Measurements from ENCODE around the gene BNIP5.

The BNIP5 gene, protein sequence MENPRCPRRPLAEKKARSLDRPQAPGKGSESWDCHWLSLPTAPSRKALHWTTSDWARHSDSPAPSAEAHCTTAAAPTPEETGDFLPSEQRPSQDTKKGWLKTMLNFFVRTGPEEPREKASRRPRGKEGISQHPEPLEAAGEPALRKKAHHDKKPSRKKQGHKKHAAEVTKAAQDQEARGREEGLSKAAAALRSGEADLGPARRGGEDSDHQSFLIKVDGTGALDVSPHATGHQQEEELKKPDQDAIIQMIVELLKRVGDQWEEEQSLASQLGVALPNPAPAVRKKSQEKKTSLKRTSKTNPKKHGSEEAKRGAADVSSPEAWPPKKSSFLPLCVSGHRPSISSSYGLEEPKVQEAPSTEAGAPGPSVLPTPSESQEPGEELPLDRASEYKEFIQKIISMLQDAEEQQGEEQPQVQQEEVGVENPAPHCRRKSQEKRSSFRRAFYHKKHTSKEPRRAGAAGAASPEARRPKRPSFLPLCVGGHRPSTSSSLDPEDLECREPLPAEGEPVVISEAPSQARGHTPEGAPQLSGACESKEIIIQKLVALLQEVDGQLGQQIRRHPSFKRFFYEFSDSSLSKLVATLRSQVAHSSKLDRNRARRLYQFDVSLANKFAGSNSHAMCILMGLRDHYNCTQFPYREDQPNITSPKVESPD

DNA sequence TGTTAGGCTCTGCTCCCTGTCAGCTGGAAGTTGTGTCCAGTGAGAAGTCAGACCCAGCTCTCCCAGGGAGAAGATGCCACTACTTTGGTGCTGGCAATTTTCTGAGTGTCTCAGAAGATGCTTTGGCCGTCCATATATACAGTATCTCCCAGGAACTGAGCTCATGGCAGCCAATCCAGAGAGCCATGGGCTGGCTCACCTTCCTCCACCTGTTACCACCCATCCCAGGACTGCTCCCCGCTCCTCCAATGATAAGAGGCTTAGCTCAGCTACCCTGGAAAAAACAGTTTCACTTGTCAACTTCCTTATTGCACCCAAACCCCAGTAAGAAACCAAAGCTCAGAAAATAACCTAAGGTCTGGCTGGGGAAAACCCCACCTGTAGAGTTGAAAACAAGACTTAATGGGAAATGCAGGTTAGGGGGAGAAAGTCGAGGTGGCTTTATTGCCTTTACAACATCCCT lies at the start of gene BNIP5:
Gene BNIP5, minus strand, starts transcription at position 110 of the 463 bp plus-strand sequence. CDS start 6,198 bp downstream, outside the sequence.
- no peak for DNase-seq (ENCODE audit: low read depth in 1 of 2, low spot score in 1 of 2)

DNA sequence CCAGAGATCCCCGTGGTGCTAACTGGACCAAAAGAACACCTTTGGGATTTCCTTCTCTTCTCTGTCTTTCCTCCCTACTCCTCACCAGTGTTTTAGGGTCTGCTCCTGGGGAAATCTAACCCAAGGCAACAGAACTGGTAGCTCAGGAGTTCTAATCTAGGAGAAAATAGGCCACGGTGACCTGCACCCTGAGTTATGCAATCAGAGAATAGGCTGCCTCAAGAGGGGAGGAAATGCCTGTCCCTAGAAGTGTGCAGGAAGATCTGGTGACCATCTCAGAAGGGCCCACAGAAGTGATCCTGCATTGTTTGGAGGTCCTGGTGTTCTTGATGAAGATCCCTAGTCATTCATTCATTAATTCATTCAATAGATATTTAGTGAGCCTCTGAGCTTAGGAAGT lies 47.4 kb upstream of the BNIP5 start:
- no peak for DNase-seq (ENCODE audit: low read depth in 1 of 2, low spot score in 1 of 2)

DNA sequence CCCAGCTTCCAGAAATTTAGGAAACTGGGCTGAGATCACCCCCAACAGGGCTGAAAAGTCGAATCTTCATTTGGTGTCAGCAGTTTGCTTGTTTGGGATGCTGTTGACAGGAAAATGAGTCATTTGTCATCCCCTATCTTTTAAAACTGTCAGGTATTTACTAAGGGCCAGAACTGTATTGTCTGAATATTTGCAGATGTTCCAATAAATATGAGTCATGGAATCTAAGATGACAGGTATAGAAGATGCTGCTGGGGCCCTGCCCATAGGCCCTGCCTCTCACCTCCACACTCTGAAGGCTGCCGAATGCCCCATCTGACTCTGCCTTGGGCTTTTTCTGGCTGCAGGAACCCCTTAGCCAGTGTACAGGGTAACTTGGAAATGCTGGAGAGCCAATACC lies 46.9 kb upstream of the BNIP5 start:
- no peak for DNase-seq (ENCODE audit: low read depth in 1 of 2, low spot score in 1 of 2)

DNA sequence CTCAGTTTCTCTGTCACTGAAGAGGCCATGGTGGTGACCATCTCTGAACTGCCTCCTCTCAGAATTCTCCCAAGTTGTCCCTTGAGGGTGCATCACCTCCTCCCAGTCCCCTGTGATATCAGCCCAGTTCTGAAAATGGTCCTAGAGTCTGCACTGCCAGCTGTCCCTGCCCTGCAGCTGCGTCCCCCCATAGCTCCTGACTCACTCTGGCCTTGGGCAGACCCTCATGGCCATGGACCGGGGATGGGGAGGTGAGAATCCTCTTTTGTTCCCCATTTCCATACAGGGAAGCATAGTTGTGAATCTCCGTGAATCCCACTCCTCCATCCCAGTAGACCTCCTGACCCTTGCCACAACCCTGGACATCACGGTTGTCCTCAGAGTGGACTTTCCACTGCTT lies 46.3 kb upstream of the BNIP5 start:
- DNase-seq (ENCODE audit: low read depth in 1 of 2, low spot score in 1 of 2), result no peak

DNA sequence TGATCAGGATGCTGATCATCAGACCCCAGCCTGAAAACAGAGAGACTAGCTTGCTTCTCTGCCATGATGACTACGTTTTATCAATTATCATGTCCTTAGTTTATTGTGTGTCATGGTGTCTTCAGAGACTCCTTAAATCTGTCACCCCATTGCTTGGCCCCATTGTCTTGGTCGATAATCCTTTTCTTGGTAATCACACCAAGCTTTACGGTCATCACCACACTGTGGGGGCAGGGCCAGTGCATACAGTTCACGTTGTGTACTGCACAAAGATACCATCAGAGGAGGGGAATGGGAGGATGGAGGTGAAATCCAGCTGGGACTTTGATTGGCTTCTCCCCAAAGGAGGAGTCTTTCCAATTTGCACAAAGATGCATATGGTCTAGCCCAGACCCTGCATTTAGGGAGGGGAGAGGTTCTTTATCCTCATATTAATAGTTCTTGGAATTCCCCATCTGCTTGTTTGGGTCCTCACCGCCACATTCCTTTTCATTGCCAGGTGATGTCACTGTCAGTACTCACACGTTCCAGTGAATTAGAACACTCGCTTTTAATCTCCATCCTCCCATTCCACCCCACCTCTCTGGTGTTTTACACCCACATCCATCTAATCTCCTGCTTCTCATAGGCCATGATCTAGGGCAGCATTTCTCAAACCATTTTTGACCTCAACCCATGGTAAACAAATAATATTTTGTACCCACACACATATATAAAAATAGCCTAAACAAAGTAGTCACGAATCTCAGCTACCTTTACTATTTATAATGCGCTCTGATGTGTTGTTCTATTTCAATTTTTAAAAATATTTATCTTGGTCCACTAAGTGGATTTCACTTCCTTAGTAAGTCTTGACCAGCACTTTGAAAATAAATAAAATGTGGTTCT lies 45.1 kb upstream of the BNIP5 start:
- no peak for DNase-seq (ENCODE audit: low read depth in 1 of 2, low spot score in 1 of 2)

DNA sequence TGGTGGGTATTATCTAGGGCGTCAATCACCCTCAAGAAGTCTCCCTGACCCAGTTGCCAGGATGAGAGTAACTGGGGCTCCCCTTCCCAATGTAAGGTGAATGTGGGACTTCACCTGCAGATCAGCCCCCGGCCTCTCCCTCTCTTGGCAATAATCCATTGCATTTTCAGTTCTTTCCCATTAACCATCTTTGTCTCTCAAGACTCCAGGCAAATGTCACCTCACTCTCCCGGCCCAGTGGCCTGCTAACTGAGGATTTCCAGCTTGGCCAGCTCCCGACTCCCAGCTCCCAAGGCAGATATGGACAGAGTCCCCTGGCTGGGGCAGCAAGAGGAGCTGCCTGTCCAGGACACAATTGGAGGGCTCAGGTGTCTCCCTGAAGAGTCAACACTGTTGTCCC lies 43.5 kb upstream of the BNIP5 start:
- DNase-seq (ENCODE audit: low read depth in 1 of 2, low spot score in 1 of 2), result no peak

DNA sequence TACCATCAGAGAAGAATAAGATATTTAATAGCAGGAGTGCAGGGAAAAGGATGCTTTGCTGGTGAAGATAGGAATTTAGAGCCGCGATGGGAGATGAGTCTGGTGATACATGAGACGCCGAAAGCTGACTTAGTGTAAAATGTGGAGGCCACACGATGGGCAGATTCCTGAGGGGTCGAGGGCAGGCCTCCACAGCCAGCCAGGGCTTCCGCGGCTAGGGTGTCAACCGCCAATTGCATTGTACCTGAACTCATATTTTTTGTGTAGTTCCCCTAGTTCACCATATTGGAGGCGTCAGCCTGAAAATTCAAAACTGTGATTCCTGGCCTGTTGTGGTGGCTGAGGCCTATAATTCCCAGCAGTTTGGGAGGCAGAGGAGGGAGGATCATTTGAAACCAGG lies 42.2 kb upstream of the BNIP5 start:
- no peak for DNase-seq (ENCODE audit: low read depth in 1 of 2, low spot score in 1 of 2)

DNA sequence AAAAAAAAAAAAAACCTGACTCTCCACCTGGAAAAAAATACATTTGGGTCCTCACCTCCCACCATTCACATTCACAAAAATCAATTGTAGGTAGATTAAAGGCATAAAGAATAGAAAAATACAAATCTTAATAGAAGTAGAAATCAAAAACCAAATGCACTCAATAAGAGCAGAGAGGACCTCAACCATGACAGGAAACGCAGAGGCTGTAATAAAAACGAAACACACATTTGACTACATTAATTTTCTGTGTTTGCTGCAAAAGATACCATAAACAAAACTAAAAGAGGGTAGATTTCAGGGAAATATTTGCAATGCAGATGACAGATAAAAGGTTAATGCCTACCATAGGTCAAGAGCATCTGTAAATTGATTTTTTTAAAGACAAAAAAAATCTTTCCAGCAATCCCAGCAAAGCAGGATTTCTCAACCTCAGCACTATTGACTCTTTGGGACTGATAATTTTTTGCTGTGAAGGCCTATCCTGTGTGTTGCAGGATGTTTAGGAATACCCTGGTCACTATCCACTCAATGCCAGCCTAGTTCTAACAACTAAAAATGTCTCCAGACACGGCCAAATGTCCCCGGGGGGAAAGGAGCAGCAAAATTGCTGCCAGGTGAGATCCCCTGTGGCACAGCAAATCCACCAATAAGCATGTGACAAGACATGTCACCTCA lies 41.7 kb upstream of the BNIP5 start:
- no peak for DNase-seq (ENCODE audit: low read depth in 1 of 2, low spot score in 1 of 2)

DNA sequence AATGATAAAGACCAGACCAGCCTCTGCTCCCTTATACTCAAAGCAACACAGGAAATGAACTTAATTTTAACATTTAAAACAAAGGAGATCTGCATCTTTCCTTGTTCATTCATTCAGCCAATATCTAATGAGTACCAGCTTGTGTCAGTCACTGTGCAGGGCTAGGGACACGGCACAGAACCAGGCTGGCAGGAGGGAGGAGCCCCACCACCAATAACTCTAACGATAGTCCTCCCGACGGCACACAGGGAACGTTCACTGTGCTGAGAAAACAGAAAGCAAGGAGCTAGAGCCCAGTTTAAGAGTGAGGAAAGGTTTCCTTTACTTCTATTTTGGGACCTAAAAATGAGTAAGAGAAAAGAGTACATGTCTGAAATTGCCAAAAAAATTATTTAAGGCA lies 40.9 kb upstream of the BNIP5 start:
- DNase-seq (ENCODE audit: low read depth in 1 of 2, low spot score in 1 of 2), result no peak

DNA sequence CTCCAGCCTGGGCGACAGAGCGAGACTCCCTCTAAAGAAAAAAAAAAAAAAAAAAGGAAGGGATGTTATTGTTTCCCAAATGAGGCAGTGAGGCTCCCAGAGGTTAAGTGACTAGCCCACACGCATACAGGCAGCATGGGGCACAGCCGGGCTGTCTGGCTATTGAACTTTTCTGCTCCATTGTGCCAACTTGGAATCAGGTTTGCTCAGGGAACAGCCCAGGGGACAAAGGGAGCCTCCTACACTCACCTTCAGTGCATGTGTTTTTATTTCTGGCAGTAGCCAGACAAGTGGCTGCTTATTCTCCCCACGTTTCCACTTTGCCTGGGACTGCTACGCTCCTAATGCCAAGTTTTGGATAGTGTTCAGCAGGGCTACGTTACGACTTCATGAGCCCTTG lies 40.1 kb upstream of the BNIP5 start:
- no peak for DNase-seq (ENCODE audit: low read depth in 1 of 2, low spot score in 1 of 2)

DNA sequence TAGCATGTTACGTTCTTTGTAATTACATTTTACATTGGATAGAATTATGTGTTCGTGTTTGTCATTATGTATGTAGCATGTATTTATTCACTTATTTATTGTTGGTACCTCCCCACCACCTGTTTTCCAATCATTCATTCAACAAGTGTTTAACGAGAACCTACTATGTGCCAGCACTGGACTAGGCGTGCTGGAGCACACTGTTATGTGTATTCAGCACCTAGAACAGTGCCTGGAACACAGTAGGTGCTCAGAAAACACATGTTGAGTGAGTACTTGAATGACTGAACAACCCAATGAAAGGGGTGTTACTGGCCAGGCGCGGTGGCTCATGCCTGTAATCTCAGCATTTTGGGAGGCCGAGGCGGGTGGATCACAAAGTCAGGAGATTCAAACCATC lies 39.5 kb upstream of the BNIP5 start:
- DNase-seq (ENCODE audit: low read depth in 1 of 2, low spot score in 1 of 2), result no peak

DNA sequence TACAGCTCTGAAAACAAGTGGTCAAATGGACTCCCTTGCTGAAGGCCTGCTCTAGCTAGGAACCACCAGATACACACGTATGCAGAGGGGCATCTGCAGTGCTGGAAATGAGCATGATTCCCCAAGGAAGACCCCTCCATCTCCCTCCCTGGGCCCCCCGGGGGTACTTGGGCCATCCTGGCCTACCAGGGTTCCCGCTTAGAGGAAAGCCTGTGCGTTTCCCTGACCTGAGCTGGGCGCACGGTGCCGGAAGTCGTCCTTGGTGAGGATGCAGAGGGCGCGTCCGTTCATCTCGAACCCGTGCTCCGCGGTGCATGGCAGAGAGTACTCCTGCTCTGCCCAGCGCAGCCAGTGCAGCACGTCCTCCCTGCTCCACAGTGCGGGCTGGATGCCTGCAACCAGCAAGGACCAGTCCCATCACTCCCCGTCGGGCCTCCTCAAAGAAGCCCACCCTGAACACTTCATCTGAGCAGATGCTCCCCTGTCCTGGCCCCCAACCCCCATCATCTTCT lies 39.0 kb upstream of the BNIP5 start:
- DNase-seq (ENCODE audit: low read depth in 1 of 2, low spot score in 1 of 2), result no peak

DNA sequence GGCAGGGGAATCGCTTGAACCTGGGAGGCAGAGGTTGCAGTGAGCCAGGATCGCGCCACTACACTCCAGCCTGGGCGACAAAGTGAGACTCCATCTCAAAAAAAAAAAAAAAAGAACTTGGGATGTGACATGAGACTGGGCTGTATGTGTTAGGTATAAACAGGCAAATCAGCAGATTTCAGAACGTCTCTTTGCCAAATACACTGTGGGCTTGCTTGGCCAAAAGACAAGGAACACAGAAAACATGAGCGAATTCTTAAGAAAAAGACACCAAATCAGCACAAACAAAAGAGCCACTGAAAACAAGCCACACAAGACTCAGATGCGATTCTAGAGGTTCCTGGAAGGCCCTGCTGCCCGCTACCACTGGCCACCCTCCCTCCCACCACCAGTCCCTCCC lies 38.3 kb upstream of the BNIP5 start:
- no peak for DNase-seq (ENCODE audit: low read depth in 1 of 2, low spot score in 1 of 2)

DNA sequence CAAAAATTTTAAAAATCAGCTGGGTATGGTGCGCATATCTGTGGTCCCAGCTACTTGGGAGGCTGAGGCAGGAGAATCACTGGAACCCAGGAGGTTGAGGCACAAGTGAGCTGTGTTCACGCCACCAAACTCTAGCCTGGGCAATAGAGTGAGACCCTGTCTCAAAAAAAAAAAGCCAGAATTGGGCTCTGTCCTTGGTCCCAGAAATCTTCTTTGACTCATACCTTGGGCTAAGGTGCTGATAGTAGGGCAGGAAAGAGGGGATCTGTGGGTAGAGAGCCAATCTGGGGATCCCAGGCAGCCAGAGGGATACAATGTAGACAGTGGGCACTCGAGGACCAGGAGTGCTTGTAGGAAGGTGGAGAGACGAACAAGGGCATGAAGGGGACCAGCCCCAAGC lies 37.5 kb upstream of the BNIP5 start:
- DNase-seq (ENCODE audit: low read depth in 1 of 2, low spot score in 1 of 2), result no peak

DNA sequence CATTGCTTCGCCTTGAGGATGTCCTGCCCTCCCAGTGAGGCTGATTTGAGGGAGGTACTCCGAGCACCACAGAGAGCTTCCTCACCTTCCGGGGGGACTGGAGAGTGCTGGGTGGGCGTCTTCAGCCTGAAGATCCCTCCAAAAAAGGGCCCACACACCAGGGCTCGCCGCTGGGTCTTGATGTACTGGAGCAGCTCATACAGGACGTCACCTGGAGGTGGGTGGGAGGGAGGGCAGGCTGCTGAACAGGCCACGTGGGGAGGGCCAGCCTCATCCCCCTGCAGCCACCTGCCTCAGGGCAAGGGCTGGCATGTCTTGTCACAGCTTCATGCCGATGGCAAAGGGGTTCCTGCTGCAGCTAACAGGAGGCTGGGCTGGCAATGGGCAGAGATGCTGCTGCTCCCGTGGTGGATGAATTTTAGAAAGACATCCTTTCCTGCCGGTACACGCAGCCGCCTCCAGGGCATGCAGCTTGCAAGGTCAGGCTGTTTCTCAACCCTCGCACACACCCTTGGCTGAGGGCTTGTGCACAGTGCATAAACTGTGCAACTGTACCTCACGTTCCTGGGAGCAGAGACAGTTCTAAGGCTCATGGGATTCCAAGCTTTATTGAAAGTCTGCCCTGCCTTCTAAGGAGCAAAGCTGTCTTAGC lies 36.8 kb upstream of the BNIP5 start:
- DNase-seq (ENCODE audit: low read depth in 1 of 2, low spot score in 1 of 2), result no peak

DNA sequence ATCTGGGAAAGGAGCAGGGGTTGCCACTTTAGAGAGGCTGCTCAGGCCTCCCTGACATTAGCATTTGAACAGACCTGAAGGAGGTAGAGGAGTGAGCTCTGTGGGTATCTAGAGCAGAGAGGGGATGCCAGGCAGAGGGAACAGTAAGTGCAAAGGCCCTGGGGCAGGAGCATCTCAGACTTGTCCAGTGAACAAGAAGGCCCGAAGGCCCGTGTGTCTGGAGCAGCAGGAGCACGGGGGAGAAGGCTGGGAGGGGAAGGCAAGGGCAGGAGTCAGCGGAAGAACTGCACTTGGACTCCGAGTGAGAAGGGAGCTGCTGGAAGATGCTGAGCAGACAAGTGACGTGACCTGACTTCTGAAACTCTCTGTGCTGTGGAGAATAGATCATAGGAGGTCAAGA lies 35.4 kb upstream of the BNIP5 start:
- no peak for DNase-seq (ENCODE audit: low read depth in 1 of 2, low spot score in 1 of 2)

DNA sequence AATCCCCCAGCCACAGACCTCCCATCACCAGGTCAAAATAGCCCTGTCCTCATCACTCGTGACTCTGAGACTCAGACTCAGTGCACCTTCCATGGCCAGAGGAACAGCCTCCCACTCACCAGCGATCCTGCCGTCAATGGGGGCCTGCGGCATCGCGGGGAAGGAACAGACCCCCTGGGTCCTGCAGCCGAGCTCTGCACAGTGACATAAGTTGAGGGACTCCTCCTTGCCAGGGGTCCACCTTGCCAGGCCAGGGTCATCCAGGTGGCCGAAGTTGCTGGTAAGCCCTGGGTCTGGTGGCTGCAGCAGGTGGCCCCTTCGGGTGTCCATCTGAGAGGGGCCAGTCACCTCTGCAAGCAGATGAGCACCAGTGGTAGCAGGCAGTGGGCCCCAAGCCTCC lies 34.5 kb upstream of the BNIP5 start:
- no peak for DNase-seq (ENCODE audit: low read depth in 1 of 2, low spot score in 1 of 2)

DNA sequence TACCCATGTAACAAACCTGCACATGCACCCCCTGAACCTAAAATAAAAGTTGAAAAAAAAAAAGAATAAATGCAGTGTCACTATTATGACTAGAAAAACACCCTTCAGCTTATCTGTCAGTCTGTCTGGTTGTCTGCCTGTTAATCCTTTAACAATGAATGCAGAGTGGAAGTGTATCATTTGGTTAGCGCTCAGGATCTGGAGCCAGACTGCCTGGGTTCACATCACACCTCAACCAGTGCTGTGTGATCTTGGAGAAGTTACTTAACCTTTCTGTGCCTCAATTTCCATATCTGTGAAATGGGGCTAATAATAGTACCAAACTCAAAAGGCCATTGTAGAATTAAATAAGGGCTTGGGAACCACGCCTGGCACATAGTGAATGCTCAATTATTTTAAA lies 34.0 kb upstream of the BNIP5 start:
- DNase-seq (ENCODE audit: low read depth in 1 of 2, low spot score in 1 of 2), result no peak

DNA sequence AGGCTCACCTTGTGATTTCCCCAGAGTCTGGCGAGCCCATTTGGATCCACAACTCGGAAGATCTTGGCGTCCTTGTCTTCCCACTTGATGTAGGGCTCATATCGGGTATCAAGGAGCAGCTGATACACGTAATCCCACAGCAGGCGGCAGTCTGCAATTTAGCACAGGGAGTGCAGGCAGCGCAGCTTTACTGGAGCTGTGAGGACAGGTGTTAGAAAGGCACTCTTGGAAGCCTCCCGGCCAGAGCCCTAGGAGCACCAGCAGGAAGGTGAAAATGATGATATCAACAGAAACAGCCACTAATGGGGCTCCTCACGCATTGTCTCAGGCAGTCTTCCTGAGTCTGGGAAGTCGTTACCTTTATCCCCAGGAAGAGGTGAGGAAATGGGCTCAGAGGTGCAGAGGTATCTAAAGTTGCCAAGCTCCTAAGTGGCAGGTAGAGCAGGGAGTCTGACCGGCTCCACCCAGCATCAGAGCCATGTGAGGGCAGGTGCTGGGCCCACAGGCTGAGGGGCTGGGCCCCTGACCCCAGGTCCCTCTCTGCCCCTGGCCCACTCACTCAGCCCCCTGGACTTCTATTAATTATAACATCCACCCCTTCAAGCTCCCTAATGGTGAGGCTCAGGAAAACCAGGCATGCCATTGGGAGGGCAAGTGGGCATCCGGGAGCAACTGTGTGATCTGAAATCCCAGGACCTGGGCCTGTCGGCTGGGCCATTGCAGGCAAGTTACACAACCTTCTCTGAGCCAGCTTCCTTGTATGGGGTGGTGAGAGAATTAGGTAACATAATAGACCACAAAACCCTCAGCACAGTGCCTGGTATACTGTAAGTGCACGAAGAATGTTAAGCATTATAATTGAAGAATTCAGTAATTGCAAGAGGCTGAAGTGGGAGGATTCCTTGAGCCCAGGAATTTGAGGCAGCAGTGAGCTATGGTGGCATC lies 32.5 kb upstream of the BNIP5 start:
- no peak for DNase-seq (ENCODE audit: low read depth in 1 of 2, low spot score in 1 of 2)
